Hepatocyte (in vitro differentiated cells): ENCODE data around the gene HNF4A. TPM values are rescaled to one million over a fixed set of nuclear protein-coding genes. Genes with fewer than 3 reads are reported as not detected.
A peak's percentile ranks its signal among the peaks of the same experiment; 100 is the strongest.

ENCODE experiments used
- DNase-seq: peaks from one replicate; pipeline ENCODE4 v3.0.0-alpha.2; 2016; ENCODE audit warnings: low spot score
- H2AFZ ChIP-seq: fragments of 200-600 bp; sonication (generic); 2 replicates; pipeline ENCODE4 v1.6.0; 2016; ENCODE audit warnings: antibody characterized with exemption, mild to moderate bottlenecking
- H3K27ac ChIP-seq: fragments of 200-600 bp; sonication (generic); 2 replicates; pipeline ENCODE4 v1.5.1; 2016; ENCODE audit warnings: mild to moderate bottlenecking
- H3K27me3 ChIP-seq: fragments of 200-600 bp; sonication (generic); 2 replicates; pipeline ENCODE4 v1.6.1; 2016
- H3K36me3 ChIP-seq: fragments of 200-600 bp; sonication (generic); replicated peaks from 2 replicates; pipeline ENCODE4 v1.5.1; 2016; ENCODE audit warnings: low read depth; ENCODE audit not compliant: insufficient read depth
- H3K4me1 ChIP-seq: fragments of 200-600 bp; sonication (generic); 2 replicates; pipeline ENCODE4 v1.5.1; 2016; ENCODE audit warnings: mild to moderate bottlenecking, moderate library complexity; ENCODE audit not compliant: insufficient read depth
- H3K4me2 ChIP-seq: fragments of 200-600 bp; sonication (generic); 2 replicates; pipeline ENCODE4 v1.6.0; 2016
- H3K4me3 ChIP-seq: fragments of 200-600 bp; sonication (generic); 2 replicates; pipeline ENCODE4 v1.5.1; 2016; ENCODE audit warnings: mild to moderate bottlenecking
- H3K79me2 ChIP-seq: fragments of 200-600 bp; sonication (generic); 2 replicates; pipeline ENCODE4 v1.6.0; 2017; ENCODE audit warnings: mild to moderate bottlenecking
- H3K9me2 ChIP-seq: fragments of 200-600 bp; sonication (generic); replicated peaks from 2 replicates; pipeline ENCODE4 v1.6.0; 2017; ENCODE audit warnings: mild to moderate bottlenecking; ENCODE audit not compliant: insufficient read depth
- H3K9me3 ChIP-seq: fragments of 200-600 bp; sonication (generic); 2 replicates; pipeline ENCODE4 v1.5.1; 2016; ENCODE audit warnings: low read depth, mild to moderate bottlenecking
- H4K20me1 ChIP-seq: fragments of 200-600 bp; sonication (generic); 2 replicates; pipeline ENCODE4 v1.6.0; 2016; ENCODE audit warnings: mild to moderate bottlenecking; ENCODE audit not compliant: insufficient read depth, poor library complexity, severe bottlenecking
- CTCF ChIP-seq: fragments of 200-600 bp; sonication (generic); IDR thresholded peaks from 2 replicates; pipeline ENCODE4 v1.5.1; 2016; ENCODE audit warnings: antibody characterized with exemption, mild to moderate bottlenecking; ENCODE audit not compliant: poor library complexity
- EZH2 ChIP-seq: fragments of 200-600 bp; sonication (generic); IDR thresholded peaks from 2 replicates; pipeline ENCODE4 v1.6.1; 2016; ENCODE audit warnings: antibody characterized with exemption, mild to moderate bottlenecking, borderline replicate concordance
- EZH2phosphoT487 ChIP-seq: fragments of 200-600 bp; sonication (generic); IDR thresholded peaks from one replicate; pipeline ENCODE4 v1.6.1; 2018; ENCODE audit warnings: antibody characterized with exemption, mild to moderate bottlenecking, low read depth, moderate library complexity; ENCODE audit not compliant: unreplicated experiment, severe bottlenecking
- WGBS: methylation state at CpG from one replicate; pipeline ENCODE4 v1.1.6; 2016; ENCODE audit warnings: low lambda C conversion rate; ENCODE audit errors: missing lambda C conversion rate; 5-methylcytosine and 5-hydroxymethylcytosine counted together
- microRNA-seq: library from miRNA; unstranded; fragments of <30 nt; microRNA quantifications from one replicate; pipeline ENCODE4, GENCODE V29; 2017
- polyA plus RNA-seq: library from polyadenylated mRNA; unstranded; fragments of >200 nt; fragmentation: Nextera tagmentation; extraction: Ambion mirVana; gene quantifications from 2 replicates; pipeline ENCODE4 v1.2.1, GENCODE V29; 2016
- small RNA-seq: library from RNA; depleted of rRNA; stranded (forward); fragments of <200 nt; gene quantifications from one replicate; pipeline ENCODE3, GENCODE V24; 2014
- total RNA-seq: library from RNA; depleted of rRNA; stranded (reverse); fragments of >200 nt; gene quantifications from 2 replicates; pipeline ENCODE4 v1.2.3, GENCODE V29; 2014

Gene HNF4A
- total and polyA plus RNA-seq, 2 experiments from 2014 or later: 38.2 to 88.0 TPM

GRCh38 chr20:44481719-44482416, 126.4 kb downstream of the HNF4A start:
- Histone ChIP-seq H3K79me2 (peaks cover 6% of the 10 kb centered on the region), H3K9me3 (no peaks in the 10 kb centered on the region), H3K4me2 (no peak overlapping the region), H3K4me3 (no peak overlapping the region), H3K4me1 (peaks cover under 1% of the 10 kb centered on the region), H3K27me3 (no peaks in the 10 kb centered on the region), H3K9me2 (no peaks in the 10 kb centered on the region), H4K20me1 (no peaks in the 10 kb centered on the region), H3K27ac (no peak overlapping the region), H2AFZ (no peak overlapping the region), H3K36me3 (peaks cover 3% of the 10 kb centered on the region)
- DNase-seq: no peak
- TF ChIP-seq EZH2phosphoT487: no peak
- no peak for TF ChIP-seq CTCF
- TF ChIP-seq EZH2: no peak
- 92% methylated on average over 6 of the region's 6 CpGs for WGBS

- no peak for DNase-seq
- H3K9me2 ChIP-seq: no peaks in the 10 kb centered on the region
- H2AFZ ChIP-seq: no peak overlapping the region
- H3K4me1 ChIP-seq: no peaks in the 10 kb centered on the region
- H3K27me3 ChIP-seq: no peaks in the 10 kb centered on the region
- H3K79me2 ChIP-seq: no peaks in the 10 kb centered on the region
- H3K36me3 ChIP-seq: peaks cover 3% of the 10 kb centered on the region
- H3K4me2 ChIP-seq: no peak overlapping the region
- H4K20me1 ChIP-seq: no peaks in the 10 kb centered on the region
- no peak overlapping the region for H3K27ac ChIP-seq
- H3K4me3 ChIP-seq: no peak overlapping the region
- TF ChIP-seq EZH2 (no peak), CTCF (no peak), EZH2phosphoT487 (no peak)
- 97% methylated on average over 5 of the region's 5 CpGs for WGBS
- no peaks in the 10 kb centered on the region for H3K9me3 ChIP-seq
Observed at GRCh38 chr20:44483112-44483511, 127.6 kb downstream of the HNF4A start.

Small RNAs within 50 kb of the gene (microRNA-seq; reads per million reads assigned to microRNA genes)
- gene MIR3646: 3.6 reads per million

Small RNAs within 50 kb of the gene (small RNA-seq; reads per million reads assigned to genes)
- 0.12 reads per million for gene MIR3646
- not detected for gene RF00019
- 0.37 reads per million, percentile 20 among the genes with 10 or more reads in this experiment for gene RPL37AP1

Other genes with a start within 250 kb of the HNF4A start
- gene JPH2, start 168.5 kb upstream of the HNF4A start, total RNA-seq: 5.7 and 6.6 TPM in 2 replicates
- 8.3 and 13.5 TPM in 2 replicates for gene JPH2, start 168.5 kb upstream of the HNF4A start, polyA plus RNA-seq
- 34.7 and 42.7 TPM in 2 replicates for gene OSER1, start 144.9 kb upstream of the HNF4A start, total RNA-seq
- gene OSER1, start 144.9 kb upstream of the HNF4A start, polyA plus RNA-seq: 33.8 and 49.4 TPM in 2 replicates
- 0.48 and 2.2 TPM in 2 replicates for gene GDAP1L1, start 108.4 kb upstream of the HNF4A start, total RNA-seq
- 0.57 and 0.77 TPM in 2 replicates for gene GDAP1L1, start 108.4 kb upstream of the HNF4A start, polyA plus RNA-seq
- 6.7 and 6.8 TPM in 2 replicates for gene FITM2, start 44.5 kb upstream of the HNF4A start, total RNA-seq
- gene FITM2, start 44.5 kb upstream of the HNF4A start, polyA plus RNA-seq: 2.3 and 4.6 TPM in 2 replicates
- 0.23 TPM in 1 of 2 replicates, not detected in the other for gene R3HDML, start 18.7 kb upstream of the HNF4A start, total RNA-seq
- 0.21 TPM in 1 of 2 replicates, not detected in the other for gene R3HDML, start 18.7 kb upstream of the HNF4A start, polyA plus RNA-seq
- 11.9 and 12.9 TPM in 2 replicates for gene TTPAL, start 120.2 kb downstream of the HNF4A start, total RNA-seq
- gene TTPAL, start 120.2 kb downstream of the HNF4A start, polyA plus RNA-seq: 10.3 and 14.7 TPM in 2 replicates
- gene SERINC3, start 166.4 kb downstream of the HNF4A start, total RNA-seq: 80.0 and 96.9 TPM in 2 replicates
- gene SERINC3, start 166.4 kb downstream of the HNF4A start, polyA plus RNA-seq: 119 and 128 TPM in 2 replicates
- 51.9 and 60.5 TPM in 2 replicates for gene PKIG, start 226.9 kb downstream of the HNF4A start, total RNA-seq
- 46.8 and 47.6 TPM in 2 replicates for gene PKIG, start 226.9 kb downstream of the HNF4A start, polyA plus RNA-seq